Body of pancreas (tissue), 4 donors: ENCODE data around the gene OCRL.

Experiments
- POLR2A ChIP-seq, 3 donors: fragments of 450-650 bp; IDR thresholded peaks; one replicate each; pipeline ENCODE4 v1.6.1; 2016; ENCODE audit warnings: antibody characterized with exemption in 3 of 3, mild to moderate bottlenecking in 2 of 3
- TF ChIP-seq, protein P1 (sequence below), 7 experiments: fragments of 450-650 bp in 4 of 7; fragments of 200-600 bp in 3 of 7; sonication (generic) in 3 of 7; IDR thresholded peaks; one replicate each; pipeline ENCODE4 v1.5.1; 2016 to 2019; ENCODE audit warnings: antibody characterized with exemption in 7 of 7

DNA sequence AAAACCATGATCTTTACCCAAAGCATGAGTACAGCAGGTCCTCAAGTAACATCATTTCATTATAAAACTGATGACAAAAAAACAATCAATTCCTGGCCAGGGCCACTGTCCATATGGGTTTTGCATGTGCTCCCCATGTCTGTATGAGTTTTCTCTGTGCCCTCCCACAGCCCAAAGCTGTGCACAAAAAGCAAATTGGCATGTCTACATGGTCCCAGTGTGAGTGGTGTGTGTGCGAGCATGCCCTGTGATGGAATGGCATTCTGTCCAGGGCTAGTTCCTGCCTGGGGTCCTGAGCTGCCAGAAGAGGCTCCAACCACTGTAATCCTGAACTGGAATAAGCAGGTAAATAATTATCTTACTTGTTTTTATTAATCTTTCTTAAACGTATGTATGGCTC, 45.2 kb upstream of the OCRL start:
- TF ChIP-seq, protein P1, sequence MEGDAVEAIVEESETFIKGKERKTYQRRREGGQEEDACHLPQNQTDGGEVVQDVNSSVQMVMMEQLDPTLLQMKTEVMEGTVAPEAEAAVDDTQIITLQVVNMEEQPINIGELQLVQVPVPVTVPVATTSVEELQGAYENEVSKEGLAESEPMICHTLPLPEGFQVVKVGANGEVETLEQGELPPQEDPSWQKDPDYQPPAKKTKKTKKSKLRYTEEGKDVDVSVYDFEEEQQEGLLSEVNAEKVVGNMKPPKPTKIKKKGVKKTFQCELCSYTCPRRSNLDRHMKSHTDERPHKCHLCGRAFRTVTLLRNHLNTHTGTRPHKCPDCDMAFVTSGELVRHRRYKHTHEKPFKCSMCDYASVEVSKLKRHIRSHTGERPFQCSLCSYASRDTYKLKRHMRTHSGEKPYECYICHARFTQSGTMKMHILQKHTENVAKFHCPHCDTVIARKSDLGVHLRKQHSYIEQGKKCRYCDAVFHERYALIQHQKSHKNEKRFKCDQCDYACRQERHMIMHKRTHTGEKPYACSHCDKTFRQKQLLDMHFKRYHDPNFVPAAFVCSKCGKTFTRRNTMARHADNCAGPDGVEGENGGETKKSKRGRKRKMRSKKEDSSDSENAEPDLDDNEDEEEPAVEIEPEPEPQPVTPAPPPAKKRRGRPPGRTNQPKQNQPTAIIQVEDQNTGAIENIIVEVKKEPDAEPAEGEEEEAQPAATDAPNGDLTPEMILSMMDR (IDR thresholded peaks at IDR 0.05), result no peak
- TF ChIP-seq POLR2A (IDR thresholded peaks at IDR 0.05), result no peak
